ENCODE measurements around the gene MAPK6.

MAPK6 gene

GRCh38 chr15:52012210-52012609 lies 6.8 kb upstream of the MAPK6 start:
- H3K27ac ChIP-seq = peak overlapping the region; percentile 76
- no peak for TF ChIP-seq ZFX (IDR thresholded peaks at IDR 0.05)

- H3K27ac ChIP-seq = no peak overlapping the region
- TF ChIP-seq CTCF (conservative IDR thresholded peaks at IDR 0.05) (no peak), ZFX (IDR thresholded peaks at IDR 0.05) (no peak)
Measured at GRCh38 chr15:52013151-52013791, 5.7 kb upstream of the MAPK6 start.

- no peak for TF ChIP-seq CTCF (conservative IDR thresholded peaks at IDR 0.05)
- no peak for TF ChIP-seq ZFX (IDR thresholded peaks at IDR 0.05)
- H3K27ac ChIP-seq = no peak overlapping the region
Measured at GRCh38 chr15:52014616-52015015, 4.4 kb upstream of the MAPK6 start.

- no peak overlapping the region for H3K27ac ChIP-seq
Measured at GRCh38 chr15:52016316-52016715, 2.7 kb upstream of the MAPK6 start.

GRCh38 chr15:52018244-52018643 lies 775 bp upstream of the MAPK6 start:
- TF ChIP-seq ZFX (IDR thresholded peaks at IDR 0.05) = no peak
- TF ChIP-seq CTCF (conservative IDR thresholded peaks at IDR 0.05) = no peak
- H3K27ac ChIP-seq = peak overlapping the region; percentile 99

More at GRCh38 chr15:52016316-52016715, 2.7 kb upstream of the MAPK6 start:
- TF ChIP-seq CTCF (conservative IDR thresholded peaks at IDR 0.05) (no peak), ZFX (IDR thresholded peaks at IDR 0.05) (no peak)

GRCh38 chr15:52019394-52020220 lies 588 bp downstream of the MAPK6 start:
- TF ChIP-seq CTCF (conservative IDR thresholded peaks at IDR 0.05) (no peak), ZFX (IDR thresholded peaks at IDR 0.05) (peak; percentile 49)
- peak overlapping the region; percentile 99 for H3K27ac ChIP-seq

GRCh38 chr15:52020221-52021085 lies 1.4 kb downstream of the MAPK6 start:
- TF ChIP-seq CTCF (conservative IDR thresholded peaks at IDR 0.05) (no peak), ZFX (IDR thresholded peaks at IDR 0.05) (no peak)
- H3K27ac ChIP-seq = peak overlapping the region; percentile 99
